GM12801 (cell line): ENCODE results near the gene STK11IP.

Source experiments
- TF ChIP-seq, protein P1 (sequence below): IDR thresholded peaks from one replicate; pipeline ENCODE4 v1.5.1; 2011; ENCODE audit warnings: control low read depth; ENCODE audit not compliant: insufficient read length; ENCODE audit errors: extremely low read depth

The STK11IP gene

DNA sequence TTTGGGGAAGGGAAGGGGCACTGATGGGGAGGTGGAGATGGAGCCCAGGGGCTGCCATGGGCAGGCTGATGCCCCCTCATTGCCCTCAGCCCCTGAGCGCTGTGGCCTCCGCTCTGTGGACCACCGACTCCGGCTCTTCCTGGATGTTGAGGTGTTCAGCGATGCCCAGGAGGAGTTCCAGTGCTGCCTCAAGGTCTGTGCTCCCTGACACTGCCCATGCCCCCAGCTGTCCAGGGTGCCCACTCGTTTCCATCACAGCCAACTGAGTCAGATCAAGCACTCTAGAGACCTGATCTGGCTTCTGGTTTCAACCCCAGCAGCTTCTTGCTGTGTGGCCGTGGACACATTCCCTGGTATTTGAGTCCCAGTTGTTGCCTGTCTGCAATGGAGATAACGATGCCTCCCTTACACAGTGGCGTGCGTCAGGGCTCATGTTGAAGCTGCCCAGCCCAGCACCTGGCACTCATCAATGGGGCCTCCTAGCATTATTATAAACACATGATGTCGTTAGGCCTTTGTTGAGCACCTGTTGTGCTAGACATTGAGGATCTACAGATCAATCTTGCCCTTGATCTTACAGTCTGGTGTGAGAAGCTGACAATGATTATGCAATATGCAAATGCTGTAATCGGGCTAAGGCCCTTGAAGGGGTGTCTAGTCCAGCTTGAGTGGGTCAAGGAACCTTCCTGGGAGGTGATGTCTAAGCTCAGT, 14.4 kb downstream of the STK11IP start:
- TF ChIP-seq, protein P1, sequence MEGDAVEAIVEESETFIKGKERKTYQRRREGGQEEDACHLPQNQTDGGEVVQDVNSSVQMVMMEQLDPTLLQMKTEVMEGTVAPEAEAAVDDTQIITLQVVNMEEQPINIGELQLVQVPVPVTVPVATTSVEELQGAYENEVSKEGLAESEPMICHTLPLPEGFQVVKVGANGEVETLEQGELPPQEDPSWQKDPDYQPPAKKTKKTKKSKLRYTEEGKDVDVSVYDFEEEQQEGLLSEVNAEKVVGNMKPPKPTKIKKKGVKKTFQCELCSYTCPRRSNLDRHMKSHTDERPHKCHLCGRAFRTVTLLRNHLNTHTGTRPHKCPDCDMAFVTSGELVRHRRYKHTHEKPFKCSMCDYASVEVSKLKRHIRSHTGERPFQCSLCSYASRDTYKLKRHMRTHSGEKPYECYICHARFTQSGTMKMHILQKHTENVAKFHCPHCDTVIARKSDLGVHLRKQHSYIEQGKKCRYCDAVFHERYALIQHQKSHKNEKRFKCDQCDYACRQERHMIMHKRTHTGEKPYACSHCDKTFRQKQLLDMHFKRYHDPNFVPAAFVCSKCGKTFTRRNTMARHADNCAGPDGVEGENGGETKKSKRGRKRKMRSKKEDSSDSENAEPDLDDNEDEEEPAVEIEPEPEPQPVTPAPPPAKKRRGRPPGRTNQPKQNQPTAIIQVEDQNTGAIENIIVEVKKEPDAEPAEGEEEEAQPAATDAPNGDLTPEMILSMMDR = no peak

DNA sequence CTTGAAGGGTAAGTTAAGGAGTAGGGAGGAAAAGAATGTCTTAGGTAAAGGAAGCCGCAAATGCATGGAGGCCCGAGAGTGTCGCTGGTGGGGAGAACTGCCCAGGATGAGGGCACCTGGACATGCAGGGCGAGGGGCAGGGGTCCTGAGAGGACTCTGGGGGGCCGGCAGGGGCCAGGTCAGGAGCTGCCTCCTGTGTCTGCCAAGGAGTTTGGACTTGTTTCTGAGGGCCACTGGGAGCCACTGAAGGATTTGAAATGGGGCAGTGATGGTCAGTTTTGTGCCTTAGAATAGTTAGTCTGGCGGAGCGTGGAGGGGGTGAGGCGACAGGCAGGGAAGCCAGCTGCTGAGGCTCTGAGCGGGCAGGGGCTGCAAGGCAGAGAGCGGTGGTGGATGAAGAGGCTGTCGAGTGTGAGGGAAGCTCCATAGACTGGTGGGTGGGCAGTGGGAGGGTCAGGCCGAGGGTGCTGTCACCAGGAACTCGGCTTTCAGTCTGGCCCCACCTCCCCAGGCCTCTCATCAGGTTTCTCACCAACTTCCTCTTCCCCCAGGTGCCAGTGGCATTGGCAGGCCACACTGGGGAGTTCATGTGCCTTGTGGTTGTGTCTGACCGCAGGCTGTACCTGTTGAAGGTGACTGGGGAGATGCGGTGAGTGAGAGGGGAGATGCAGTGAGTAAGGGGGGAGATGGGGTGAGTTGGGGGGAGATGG, 15.1 kb downstream of the STK11IP start:
- TF ChIP-seq, protein P1 = no peak

DNA sequence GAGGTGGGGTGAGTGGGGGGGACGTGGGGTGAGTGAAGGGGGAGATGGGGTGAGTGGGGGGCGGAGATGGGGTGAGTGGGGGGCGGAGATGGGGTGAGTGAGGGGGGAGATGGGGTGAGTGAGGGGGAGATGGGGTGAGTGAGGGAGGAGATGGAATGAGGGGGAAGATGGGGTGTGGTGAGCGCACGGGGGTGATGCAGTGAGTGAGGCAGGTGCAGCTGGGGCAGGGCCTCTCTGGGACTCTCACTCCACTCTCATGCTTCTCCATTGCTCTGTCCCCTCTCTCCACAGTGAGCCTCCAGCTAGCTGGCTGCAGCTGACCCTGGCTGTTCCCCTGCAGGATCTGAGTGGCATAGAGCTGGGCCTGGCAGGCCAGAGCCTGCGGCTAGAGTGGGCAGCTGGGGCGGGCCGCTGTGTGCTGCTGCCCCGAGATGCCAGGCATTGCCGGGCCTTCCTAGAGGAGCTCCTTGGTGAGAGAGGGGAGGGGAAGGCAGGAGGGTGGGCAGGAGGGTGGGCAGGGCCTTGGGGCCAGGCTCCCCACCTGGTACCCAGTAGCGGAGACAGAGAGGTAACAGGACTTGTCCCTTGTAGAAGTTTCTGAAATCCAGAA, 15.9 kb downstream of the STK11IP start:
- TF ChIP-seq, protein P1 = no peak

DNA sequence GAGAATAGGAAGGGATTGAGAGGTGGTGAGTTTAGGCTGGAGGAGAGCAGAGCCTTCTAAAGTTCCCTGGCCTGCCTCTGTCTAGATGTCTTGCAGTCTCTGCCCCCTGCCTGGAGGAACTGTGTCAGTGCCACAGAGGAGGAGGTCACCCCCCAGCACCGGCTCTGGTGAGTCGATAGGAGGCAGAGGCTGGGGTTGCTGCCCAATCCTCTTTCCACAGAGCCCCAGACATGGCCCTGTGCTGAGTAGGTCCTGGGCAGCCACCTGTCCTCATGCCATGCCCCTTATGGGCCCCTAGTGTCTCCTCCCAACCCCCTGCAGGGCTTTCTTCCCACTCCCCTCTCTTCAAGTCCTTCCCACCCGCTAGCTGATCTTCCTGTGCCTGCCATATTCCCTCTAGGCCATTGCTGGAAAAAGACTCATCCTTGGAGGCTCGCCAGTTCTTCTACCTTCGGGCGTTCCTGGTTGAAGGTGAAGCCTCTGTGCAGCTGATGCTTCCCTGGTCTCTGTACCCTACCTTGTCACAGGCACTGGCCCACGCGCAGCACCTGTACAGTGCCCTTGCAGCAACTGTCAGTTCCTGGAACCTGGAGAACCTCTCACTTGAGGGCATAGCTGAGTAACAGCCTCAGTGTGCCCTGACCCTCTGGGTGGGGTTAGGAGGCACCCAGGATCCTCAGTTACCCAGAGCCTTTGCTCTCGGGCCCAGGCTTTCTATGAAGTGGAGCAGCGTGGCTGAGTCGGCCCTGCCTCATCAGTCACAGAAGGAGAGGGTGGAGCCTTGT, 16.6 kb downstream of the STK11IP start:
- TF ChIP-seq, protein P1 = no peak

DNA sequence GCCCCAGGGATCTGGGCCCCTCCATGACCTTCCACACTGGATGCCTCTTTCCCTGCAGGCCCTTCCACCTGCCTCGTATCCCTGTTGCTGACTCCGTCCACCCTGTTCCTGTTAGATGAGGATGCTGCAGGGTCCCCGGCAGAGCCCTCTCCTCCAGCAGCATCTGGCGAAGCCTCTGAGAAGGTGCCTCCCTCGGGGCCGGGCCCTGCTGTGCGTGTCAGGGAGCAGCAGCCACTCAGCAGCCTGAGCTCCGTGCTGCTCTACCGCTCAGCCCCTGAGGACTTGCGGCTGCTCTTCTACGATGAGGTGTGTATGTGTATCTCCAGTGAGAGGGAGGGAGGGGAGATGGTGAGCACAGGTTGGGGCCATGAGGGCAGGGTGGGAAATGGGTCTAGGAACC, 17.4 kb downstream of the STK11IP start:
- TF ChIP-seq, protein P1 = no peak

DNA sequence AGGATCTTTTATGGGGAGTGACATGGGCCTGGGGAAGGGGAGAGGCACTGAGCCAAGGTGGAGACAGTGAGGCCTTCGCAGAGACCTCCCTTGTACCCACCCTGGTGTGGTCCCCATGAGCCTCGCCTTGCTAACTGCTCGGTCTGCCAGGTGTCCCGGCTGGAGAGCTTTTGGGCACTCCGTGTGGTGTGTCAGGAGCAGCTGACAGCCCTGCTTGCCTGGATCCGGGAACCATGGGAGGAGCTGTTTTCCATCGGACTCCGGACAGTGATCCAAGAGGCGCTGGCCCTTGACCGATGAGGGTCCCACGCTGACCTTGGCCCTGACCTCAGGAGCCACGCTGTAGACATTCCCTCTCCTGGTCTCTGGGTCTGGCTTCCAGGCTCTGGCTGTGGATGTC, 18.2 kb downstream of the STK11IP start:
- TF ChIP-seq, protein P1 = no peak

DNA sequence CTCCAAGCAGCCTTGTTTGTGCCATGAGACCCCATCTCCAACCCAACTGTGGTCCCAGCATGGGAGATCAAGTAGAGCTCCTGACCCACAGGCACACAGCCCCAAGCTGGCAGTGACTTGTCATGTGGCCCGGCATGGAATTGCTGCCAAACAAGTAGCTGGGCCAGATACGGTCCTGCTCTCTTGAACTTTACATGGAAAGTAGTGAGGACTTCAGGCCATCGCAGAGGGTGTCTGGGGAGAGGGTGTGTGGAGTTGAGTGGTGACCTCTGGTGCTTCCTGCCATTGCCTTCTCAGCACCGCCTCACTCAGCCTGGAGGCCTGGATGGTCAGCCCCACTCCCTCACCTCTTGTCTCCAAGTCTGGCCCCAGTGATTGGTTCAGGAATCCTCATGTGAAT, 18.9 kb downstream of the STK11IP start:
- TF ChIP-seq, protein P1 = no peak
